HepG2 (cell line): ENCODE data around the gene CSNK2B. TPM values are rescaled to one million over a fixed set of nuclear protein-coding genes. Genes with fewer than 3 reads are reported as not detected.

Experiments
- ATAC-seq: fragments of 200-7000 bp; cut with Tn5 transposase; 3 replicates; pipeline ENCODE4 v1.9.1; 2020; ENCODE audit warnings: mild to moderate bottlenecking, moderate library complexity
- BruUV-seq: library from RNA; stranded (reverse); fragments of 400-500 nt; replicated peaks from 2 replicates; lab custom pipeline; 2021; lab: Mats Ljungman, UMichigan
- CTCF ChIA-PET: fragments of 300-600 bp; formaldehyde crosslinking; extraction: SDS; loops from one replicate; lab custom pipeline; 2021; ENCODE audit warnings: low total read pairs, inconsistent platforms, low intra/inter-chr PET ratio; lab: Yijun Ruan, JAX
- POLR2A ChIA-PET: fragments of 350-600 bp; sonication (Branson Sonifier 250); formaldehyde crosslinking; loops from one replicate; lab custom pipeline; 2020; ENCODE audit warnings: antibody characterized with exemption, inconsistent platforms; lab: Yijun Ruan, JAX
- DNase-seq: peaks from one replicate; pipeline ENCODE4 v3.0.0-alpha.2; 2015; ENCODE audit warnings: low spot score
- FAIRE-seq: peaks from 3 replicates; lab custom pipeline; 2011; peaks lifted over from hg19 to GRCh38; lab: Jason Lieb, UNC
- H2AFZ ChIP-seq: one replicate; pipeline ENCODE4 v1.6.1; 2011; ENCODE audit warnings: low read length, inconsistent platforms
- H3K27ac ChIP-seq: fragments of 300-600 bp; 3 replicates; pipeline ENCODE4 v1.8.0; 2011; ENCODE audit warnings: mixed run types, mild to moderate bottlenecking, mixed read lengths, low read length, inconsistent platforms; ENCODE audit not compliant: insufficient read depth; ENCODE audit errors: extremely low read length
- H3K27me3 ChIP-seq, 2 experiments: fragments of 200-600 bp in 1 of 2; 2 replicates in 1 of 2; 3 replicates in 1 of 2; pipeline versions ENCODE4 v1.6.0 to v1.8.0; 2011; ENCODE audit warnings: low read length in 2 of 2, mild to moderate bottlenecking in 2 of 2, moderate library complexity in 2 of 2, inconsistent platforms in 1 of 2; ENCODE audit not compliant: insufficient read depth in 2 of 2, control insufficient read depth in 1 of 2
- H3K36me3 ChIP-seq, 2 experiments: fragments of 200-600 bp in 1 of 2; replicated peaks in 1 of 2; 2 replicates in 1 of 2; 3 replicates in 1 of 2; pipeline versions ENCODE4 v1.5.1 to v1.8.0; 2011; ENCODE audit warnings: low read length in 2 of 2, inconsistent platforms in 1 of 2; ENCODE audit not compliant: insufficient read depth in 2 of 2, control insufficient read depth in 1 of 2
- H3K4me1 ChIP-seq: 2 replicates; pipeline ENCODE4 v1.5.1; 2012; ENCODE audit warnings: low read length, inconsistent platforms; ENCODE audit not compliant: insufficient read depth
- H3K4me2 ChIP-seq: 2 replicates; pipeline ENCODE4 v1.6.0; 2011; ENCODE audit warnings: low read depth, low read length, inconsistent platforms
- H3K4me3 ChIP-seq, 3 experiments: fragments of 200-600 bp in 1 of 3; sonication (generic), shearing (Covaris generic) in 1 of 3; replicated peaks in 1 of 3; 2 replicates each; pipeline ENCODE4 v1.5.1; 2011 to 2016; ENCODE audit warnings: low read length in 3 of 3, inconsistent platforms in 2 of 3, low read depth in 2 of 3, mild to moderate bottlenecking in 2 of 3, control low read depth in 1 of 3, mixed read lengths in 1 of 3; ENCODE audit not compliant: insufficient read depth in 1 of 3
- H3K79me2 ChIP-seq: one replicate; pipeline ENCODE4 v1.6.1; 2011; ENCODE audit warnings: low read length, inconsistent platforms; ENCODE audit not compliant: insufficient read depth
- H3K9ac ChIP-seq: 2 replicates; pipeline ENCODE4 v1.6.0; 2011; ENCODE audit warnings: mild to moderate bottlenecking, low read depth, low read length, inconsistent platforms; ENCODE audit not compliant: insufficient read depth
- H3K9me3 ChIP-seq: 2 replicates; pipeline ENCODE4 v1.5.1; 2012; ENCODE audit warnings: mild to moderate bottlenecking, low read length
- H4K20me1 ChIP-seq: 2 replicates; pipeline ENCODE4 v1.6.0; 2011; ENCODE audit warnings: inconsistent platforms, mild to moderate bottlenecking, low read length, moderate library complexity; ENCODE audit not compliant: insufficient read depth
- HBP1 ChIP-seq: IDR thresholded peaks from 2 replicates; pipeline ENCODE4 v1.6.1; 2016; ENCODE audit warnings: low read depth, control low read depth
- NONO ChIP-seq, 2 experiments: fragments of 450-650 bp in 1 of 2; sonication (generic) in 1 of 2; formaldehyde crosslinking in 1 of 2; IDR thresholded peaks in 1 of 2; conservative IDR thresholded peaks in 1 of 2; 2 replicates each; pipeline versions ENCODE4 v1.6.1 to v1.8.0; 2017 to 2022; ENCODE audit warnings: mild to moderate bottlenecking in 1 of 2, missing genetic modification reagents in 1 of 2, moderate library complexity in 1 of 2
- RBM22 ChIP-seq: fragments of 200-400 bp; formaldehyde crosslinking; optimal IDR thresholded peaks from 2 replicates; pipeline ENCODE3; 2017; ENCODE audit warnings: mild to moderate bottlenecking, low read length, moderate library complexity
- SP4 ChIP-seq: sonication (generic); formaldehyde crosslinking; IDR thresholded peaks from 2 replicates; pipeline ENCODE4 v1.8.1; 2023; ENCODE audit warnings: mild to moderate bottlenecking, missing genetic modification reagents
- ZNF180 ChIP-seq: sonication (generic); formaldehyde crosslinking; IDR thresholded peaks from 2 replicates; pipeline ENCODE4 v1.4.0; 2020; ENCODE audit warnings: low read depth, missing genetic modification reagents, borderline replicate concordance
- ZNF703 ChIP-seq: sonication (generic); formaldehyde crosslinking; IDR thresholded peaks from 2 replicates; pipeline ENCODE4 v1.5.1; 2020; ENCODE audit warnings: missing genetic modification reagents, mild to moderate bottlenecking, moderate library complexity, borderline replicate concordance
- ZNF737 ChIP-seq: sonication (generic); formaldehyde crosslinking; IDR thresholded peaks from 2 replicates; pipeline ENCODE4 v1.5.0; 2020; ENCODE audit warnings: missing genetic modification reagents, mild to moderate bottlenecking, borderline replicate concordance
- WGBS: methylation state at CpG from one replicate; pipeline ENCODE4 v1.1.6; 2017; ENCODE audit warnings: low lambda C conversion rate; 5-methylcytosine and 5-hydroxymethylcytosine counted together
- in situ Hi-C: cut with HindIII; loops from 2 replicates; pipeline ENCODE4 v1.10.0; 2017; ENCODE audit warnings: low pct_unique_long_range_greater_than_20kb; ENCODE audit not compliant: extremely low pct_ligation_motif_present
- intact Hi-C: fragments of 100-400 bp; cut with micrococcal nuclease; formaldehyde crosslinking; loops from one replicate; pipeline ENCODE4 v1.10.0; 2022; ENCODE audit not compliant: unreplicated experiment
- polyA plus RNA-seq, 8 experiments: library from polyadenylated mRNA; depleted of rRNA in 3 of 8; stranded (reverse) in 7 of 8; unstranded in 1 of 8; fragments of >200 nt; fragmentation: Illumina TruSeq in 4 of 8; extraction: Trizol in 4 of 8; gene quantifications; 2 replicates each; pipeline versions ENCODE4 v1.2.1 to v1.2.3, GENCODE V29; 2011 to 2016; ENCODE audit warnings: low read depth in 4 of 8, missing spikeins in 1 of 8, mixed read lengths in 1 of 8; ENCODE audit not compliant: insufficient read depth in 1 of 8
- total RNA-seq, 5 experiments: library from RNA; depleted of rRNA; stranded (reverse); fragments of >200 nt; fragmentation: Illumina TruSeq; extraction: Trizol; gene quantifications; 2 replicates each; pipeline ENCODE4 v1.2.3, GENCODE V29; 2016; ENCODE audit warnings: low read depth in 1 of 5

Gene CSNK2B
- total and polyA plus RNA-seq, 2 of the 13 experiments (the other 11 are each of a cell fraction or from before 2014, with no cell fraction given) = 111 to 296 TPM

- Histone ChIP-seq H4K20me1 (0 out of 2 replicates have a peak, but pooled peaks cover 2% of the 10 kb centered on the region), H3K79me2 (peaks cover 6% of the 10 kb centered on the region), H2AFZ (no peak overlapping the region), H3K27me3 (no peaks in the 10 kb centered on the region), H3K36me3 (peaks cover 76 to 100% of the 10 kb centered on the region in 2 experiments), H3K27ac (no peak overlapping the region), H3K9me3 (no peaks in the 10 kb centered on the region), H3K4me3 (no peak overlapping the region), H3K4me1 (no peaks in the 10 kb centered on the region), H3K9ac (no peak overlapping the region), H3K4me2 (no peak overlapping the region)
- intact Hi-C loops = no loop called here
- no peak for TF ChIP-seq ZNF703 (CRISPR knock-in tag)
- TF ChIP-seq RBM22 = peak; percentile 75
- 97% methylated on average over 7 of the region's 7 CpGs for WGBS
- in situ Hi-C loops = no loop called here
- no TSS peak for BruUV-seq
- FAIRE-seq (no peak), ATAC-seq (no peak), DNase-seq (no peak)
- ChIA-PET CTCF (no interaction called here), POLR2A (interaction anchor here (0.6 to 2.9 kb wide), 7 partner anchors 8 to 45 kb away, joined by 3 to 11 read pairs (median 5); partner anchors contain the start of genes APOM, C6orf47, CSNK2B and PRRC2A)
Observed at GRCh38 chr6:31629014-31629413, 36.9 kb upstream of the CSNK2B start.

GRCh38 chr6:31630177-31630934 lies 35.5 kb upstream of the CSNK2B start:
- 98% methylated on average over 25 of the region's 25 CpGs for WGBS
- intact Hi-C loops (no loop called here), in situ Hi-C loops (no loop called here)
- Histone ChIP-seq H2AFZ (no peak overlapping the region), H3K36me3 (peaks cover 76 to 100% of the 10 kb centered on the region in 2 experiments), H3K27me3 (no peaks in the 10 kb centered on the region), H3K4me1 (no peaks in the 10 kb centered on the region), H3K4me3 (no peak overlapping the region), H3K27ac (no peak overlapping the region), H3K79me2 (no peaks in the 10 kb centered on the region), H3K9me3 (no peaks in the 10 kb centered on the region), H3K9ac (no peak overlapping the region), H4K20me1 (0 out of 2 replicates have a peak, but pooled peaks cover 2% of the 10 kb centered on the region), H3K4me2 (no peak overlapping the region)
- DNase-seq = no peak
- no TSS peak for BruUV-seq
- ChIA-PET POLR2A (interaction anchor here (1.1 to 2.9 kb wide), 4 partner anchors 9 to 30 kb away, joined by 3 to 11 read pairs (median 7); partner anchors contain the start of genes APOM and C6orf47), CTCF (no interaction called here)
- ATAC-seq = no peak
- no peak for FAIRE-seq
- peak; percentile 81 for TF ChIP-seq RBM22
- TF ChIP-seq ZNF180 = no peak
- no peak for TF ChIP-seq HBP1 (CRISPR knock-in tag)
- TF ChIP-seq NONO (IDR thresholded peaks at IDR 0.05) = no peak
- no peak for TF ChIP-seq NONO (CRISPR knock-in tag; conservative IDR thresholded peaks at IDR 0.05)
- no peak for TF ChIP-seq ZNF737 (CRISPR knock-in tag)
- TF ChIP-seq SP4 (CRISPR knock-in tag) = 0 out of 2 replicates have a peak, but pooled peaks have one; percentile 36
